NK-92 (cell line): Measurements from ENCODE around the gene RECQL5.
"Not testable (repeated sequence)": the region's sequence is repeated elsewhere in the genome, so short reads cannot be mapped to it uniquely, and the experiment has no call there.

ENCODE experiments used
- DNase-seq: peaks from one replicate; lab custom pipeline; 2025; ENCODE audit not compliant: unreplicated experiment; lab: John Stamatoyannopoulos, UW

RECQL5 gene

GRCh38 chr17:75595284-75595919, 71.6 kb downstream of the RECQL5 start:
- no peak for DNase-seq

DNA sequence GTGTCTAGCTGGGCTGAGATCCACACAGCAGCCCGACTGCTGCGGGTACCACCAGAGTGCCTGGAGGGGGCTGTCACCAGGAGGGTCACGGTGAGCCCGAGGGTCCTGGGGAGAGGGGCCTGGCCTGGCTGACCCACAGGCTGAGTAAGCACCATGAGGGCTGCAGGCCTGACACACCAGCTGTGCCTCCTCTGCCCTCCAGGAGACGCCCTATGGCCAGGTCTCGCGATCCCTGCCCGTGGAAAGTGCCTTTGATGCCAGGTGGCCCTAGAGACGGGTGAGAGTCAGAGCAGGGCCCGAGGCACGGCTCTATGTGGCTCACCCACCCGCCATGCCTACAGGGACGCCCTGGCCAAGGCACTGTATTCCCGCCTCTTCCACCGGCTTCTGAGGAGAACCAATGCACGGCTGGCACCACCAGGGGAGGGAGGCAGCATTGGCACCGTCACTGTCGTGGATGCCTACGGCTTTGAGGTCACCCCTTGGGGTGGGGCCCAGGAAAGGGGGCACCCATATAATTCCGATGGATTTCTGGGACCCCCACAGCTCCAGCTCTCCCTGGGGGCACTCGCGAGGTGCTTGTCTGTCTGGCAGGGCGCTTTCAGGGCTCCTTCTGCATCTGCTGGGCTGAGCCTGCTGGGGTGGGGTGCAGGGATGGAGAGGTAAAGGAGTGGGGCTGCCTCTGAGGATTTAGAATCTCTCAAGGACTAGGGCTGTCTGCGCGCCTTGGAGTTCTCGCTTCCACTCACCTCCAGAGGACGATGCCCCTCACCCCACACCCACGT, 72.3 kb downstream of the RECQL5 start:
- DNase-seq: no peak

GRCh38 chr17:75593430-75593829, 73.5 kb downstream of the RECQL5 start:
- DNase-seq: not testable (repeated sequence)

GRCh38 chr17:75592348-75593020, 74.5 kb downstream of the RECQL5 start:
- DNase-seq: no peak

GRCh38 chr17:75591722-75592302, 75.1 kb downstream of the RECQL5 start:
- no peak for DNase-seq

- DNase-seq: no peak
Measured at GRCh38 chr17:75590849-75591721, 75.9 kb downstream of the RECQL5 start.

DNA sequence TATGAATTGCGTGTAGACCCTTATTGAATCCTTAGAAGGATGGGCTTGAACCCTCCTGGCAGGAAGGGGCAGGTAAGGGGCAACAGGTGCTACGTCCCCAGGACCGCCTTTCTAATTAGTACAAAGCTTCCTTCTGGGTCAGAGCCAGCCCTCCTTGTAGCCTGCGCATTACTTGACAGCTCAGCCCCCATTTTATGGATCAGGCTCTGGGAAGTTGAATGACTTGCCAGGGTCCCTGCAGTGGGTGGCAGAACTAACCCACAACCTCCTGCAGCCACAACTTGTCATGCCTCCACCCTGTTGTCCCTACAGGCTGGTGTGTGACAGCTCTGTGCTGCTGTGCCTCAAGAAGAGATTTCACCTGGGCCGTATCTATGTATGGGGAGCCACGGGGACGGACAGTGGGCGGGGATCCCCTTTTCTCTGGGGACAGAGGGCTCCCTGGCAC, 76.6 kb downstream of the RECQL5 start:
- DNase-seq: no peak

GRCh38 chr17:75589919-75590303, 77.0 kb downstream of the RECQL5 start:
- no peak for DNase-seq

GRCh38 chr17:75589012-75589918, 77.7 kb downstream of the RECQL5 start:
- peak; percentile 72 for DNase-seq

- DNase-seq: no peak
Measured at GRCh38 chr17:75588596-75589011, 78.3 kb downstream of the RECQL5 start.

DNA sequence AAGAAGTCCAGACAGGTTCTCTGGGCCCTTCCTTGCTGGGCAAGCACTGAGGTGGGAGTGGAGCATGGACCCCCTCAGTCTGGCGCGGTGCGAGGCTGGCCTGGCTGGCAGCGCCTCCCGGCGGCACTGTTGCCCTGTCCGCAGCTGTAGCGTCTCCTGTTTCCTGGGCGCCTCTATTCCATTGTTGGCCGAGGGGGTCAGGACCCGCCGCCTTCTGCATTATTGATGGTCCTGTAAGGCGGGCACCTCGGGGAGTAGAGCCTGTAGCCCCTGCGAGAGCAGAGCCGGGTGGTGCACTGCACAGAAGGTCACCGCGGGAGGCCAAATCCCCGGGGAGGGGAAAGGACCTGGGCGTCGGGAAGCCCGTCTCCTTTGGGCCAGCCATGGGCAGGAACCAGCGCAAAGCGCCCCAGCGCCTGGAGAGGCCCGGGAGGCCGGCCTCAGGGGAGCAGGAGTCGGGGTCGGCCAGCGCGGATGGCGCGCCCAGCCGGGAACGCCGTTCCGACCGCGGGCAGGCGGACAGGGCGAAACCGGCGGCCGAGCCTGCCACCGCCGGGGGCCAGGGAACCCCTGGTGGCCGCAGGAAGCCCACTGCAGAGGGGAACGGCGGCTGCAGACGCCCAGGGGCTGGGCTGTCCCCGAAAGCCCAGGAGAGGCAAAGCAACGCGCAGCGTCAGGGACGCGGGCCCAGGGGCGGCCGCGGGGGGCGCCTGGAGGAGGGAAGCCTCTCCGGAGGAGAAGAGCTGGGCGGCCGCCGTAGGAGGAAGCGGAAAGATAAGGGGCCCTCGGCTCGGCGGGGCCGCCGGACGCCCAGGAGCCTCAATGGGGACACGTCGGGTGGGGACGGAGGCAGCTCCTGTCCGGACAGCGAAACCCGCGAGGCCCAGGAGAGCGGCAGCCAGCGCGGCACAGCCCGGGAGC, 79.0 kb downstream of the RECQL5 start, which contains the start of gene MYO15B:
TSS of gene MYO15B (plus strand) at position 126 of the 921 bp plus-strand sequence. CDS start at position 384, 258 bp downstream.
- no peak for DNase-seq

- DNase-seq: no peak
Measured at GRCh38 chr17:75584849-75585175, 82.1 kb downstream of the RECQL5 start.

GRCh38 chr17:75583197-75583596, 83.8 kb downstream of the RECQL5 start:
- DNase-seq: not testable (repeated sequence)

GRCh38 chr17:75581121-75581725, 85.7 kb downstream of the RECQL5 start:
- DNase-seq: not testable (repeated sequence)
